Mucosa of gallbladder (tissue), 1 donor: Measurements from ENCODE around the gene SUFU. TPM values are rescaled to one million over a fixed set of nuclear protein-coding genes. Genes with fewer than 3 reads are reported as not detected.

ENCODE experiments used
- DNase-seq: peaks from one replicate; pipeline ENCODE4 v3.0.0-alpha.2; 2020; ENCODE audit warnings: low spot score
- total RNA-seq: library from RNA; stranded (reverse); gene quantifications from one replicate; pipeline ENCODE4 v1.2.1, GENCODE V29; 2021
- donor health status: DM: no; HTN: no; CAD: no.

The SUFU gene
- total RNA-seq, 1 donor from 2014 or later, result 18.3 TPM

GRCh38 chr10:102633848-102634247, 130.1 kb downstream of the SUFU start:
- DNase-seq, result no peak

- DNase-seq, result no peak
These were observed 130.9 kb downstream of the SUFU start for GRCh38 chr10:102634686-102635085.

- no peak for DNase-seq
These were observed 131.6 kb downstream of the SUFU start for GRCh38 chr10:102635377-102635776.

- DNase-seq, result no peak
These were observed 135.8 kb downstream of the SUFU start for GRCh38 chr10:102639537-102639936.

DNA sequence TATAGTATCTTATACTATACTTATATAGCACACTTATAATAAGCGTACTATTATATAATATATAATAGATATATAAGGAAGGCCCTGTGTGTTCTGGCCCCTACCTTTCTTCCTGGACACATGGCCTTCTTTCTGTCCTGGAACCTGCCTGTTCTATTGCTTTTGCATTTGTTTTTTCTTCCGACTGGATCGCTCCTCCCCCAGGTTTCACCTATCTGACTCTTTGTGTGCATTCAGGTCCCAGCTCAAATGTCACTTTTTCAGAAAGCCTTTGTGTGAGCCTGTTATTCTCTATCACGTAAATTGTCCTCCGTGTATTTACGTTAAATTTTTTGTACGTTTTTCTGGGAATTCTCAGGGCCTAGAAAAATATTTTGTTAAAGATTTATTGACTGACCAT, 137.6 kb downstream of the SUFU start:
- DNase-seq, result no peak

DNA sequence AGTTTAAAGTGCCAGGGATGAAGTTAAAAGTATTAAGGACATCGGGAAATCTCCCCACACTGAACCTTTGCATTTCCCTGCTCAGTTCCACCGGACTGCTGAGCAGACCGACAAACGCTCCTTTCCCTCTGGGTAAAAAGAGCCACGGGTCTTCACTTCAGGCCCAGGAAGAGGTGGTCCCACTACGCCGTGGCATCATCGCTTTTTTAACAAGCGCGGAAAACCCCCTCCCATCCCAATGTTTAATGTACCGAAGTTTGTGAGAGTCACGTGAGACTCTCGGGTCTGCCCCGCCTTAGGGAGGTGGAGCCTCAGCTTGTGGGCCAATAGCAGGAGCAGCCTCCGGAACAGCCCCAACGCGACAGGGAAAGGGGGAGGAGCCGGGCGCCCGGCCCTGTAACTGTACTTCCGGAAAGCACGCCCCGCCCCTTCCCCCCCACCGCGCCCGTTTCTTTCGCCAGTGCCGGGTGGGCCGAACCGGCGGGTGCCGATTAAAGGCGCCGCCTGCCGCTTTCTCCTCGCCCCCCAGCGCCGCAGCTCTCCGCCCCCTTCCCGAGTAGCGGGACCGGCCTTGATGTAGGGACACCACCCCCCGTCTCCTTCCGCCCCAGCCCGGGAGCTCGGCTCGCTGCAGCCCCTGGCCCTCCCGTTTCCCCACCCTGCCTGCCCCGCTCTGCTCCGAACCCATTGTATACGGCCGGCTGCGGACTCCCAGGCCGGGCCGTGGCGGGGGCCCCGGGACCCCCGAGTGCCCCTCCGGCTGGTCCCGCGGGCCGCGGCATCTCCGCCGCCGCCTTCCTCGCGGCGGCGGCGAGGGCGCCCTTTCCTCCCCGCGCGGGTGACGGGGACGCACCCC, 138.3 kb downstream of the SUFU start:
- peak; percentile 99 for DNase-seq

DNA sequence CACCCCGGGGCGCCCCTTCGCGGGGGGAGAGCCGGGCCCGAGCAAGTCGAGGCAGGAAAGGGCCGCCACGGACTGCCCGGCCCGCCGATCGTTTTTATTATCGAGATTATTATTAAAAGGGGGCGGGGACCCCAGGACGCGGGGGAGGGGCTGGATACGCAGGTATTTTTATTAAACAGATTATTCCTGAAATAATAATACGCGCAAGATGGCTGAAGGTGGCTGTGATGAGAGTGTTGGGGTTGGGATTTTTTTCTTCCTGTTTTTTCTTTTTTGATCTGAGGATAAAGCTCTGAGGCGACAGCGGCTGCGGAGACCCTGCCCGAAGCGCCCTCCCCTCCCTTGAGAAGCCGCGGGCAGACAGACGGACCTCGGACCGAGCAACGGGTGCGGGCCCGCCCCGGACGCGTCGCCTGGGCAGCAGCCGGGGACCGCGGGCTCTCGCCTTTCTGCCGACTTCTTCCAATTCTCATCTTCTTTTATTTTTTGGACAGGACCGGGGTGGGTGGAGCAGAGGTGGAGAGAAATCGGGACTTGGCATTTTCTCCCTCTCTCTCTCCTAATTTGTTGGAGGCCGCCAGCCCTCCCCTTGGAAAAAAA, 139.1 kb downstream of the SUFU start:
- peak; percentile 70 for DNase-seq

- DNase-seq, result peak; percentile 64
These were observed 139.7 kb downstream of the SUFU start for GRCh38 chr10:102643336-102644065.

- peak; percentile 36 for DNase-seq
These were observed 140.4 kb downstream of the SUFU start, which contains the start of gene TRIM8 for GRCh38 chr10:102644066-102644645. Gene TRIM8, plus strand, starts transcription at chr10:102644479. Its CDS starts 139 bp downstream, at chr10:102644618.

DNA sequence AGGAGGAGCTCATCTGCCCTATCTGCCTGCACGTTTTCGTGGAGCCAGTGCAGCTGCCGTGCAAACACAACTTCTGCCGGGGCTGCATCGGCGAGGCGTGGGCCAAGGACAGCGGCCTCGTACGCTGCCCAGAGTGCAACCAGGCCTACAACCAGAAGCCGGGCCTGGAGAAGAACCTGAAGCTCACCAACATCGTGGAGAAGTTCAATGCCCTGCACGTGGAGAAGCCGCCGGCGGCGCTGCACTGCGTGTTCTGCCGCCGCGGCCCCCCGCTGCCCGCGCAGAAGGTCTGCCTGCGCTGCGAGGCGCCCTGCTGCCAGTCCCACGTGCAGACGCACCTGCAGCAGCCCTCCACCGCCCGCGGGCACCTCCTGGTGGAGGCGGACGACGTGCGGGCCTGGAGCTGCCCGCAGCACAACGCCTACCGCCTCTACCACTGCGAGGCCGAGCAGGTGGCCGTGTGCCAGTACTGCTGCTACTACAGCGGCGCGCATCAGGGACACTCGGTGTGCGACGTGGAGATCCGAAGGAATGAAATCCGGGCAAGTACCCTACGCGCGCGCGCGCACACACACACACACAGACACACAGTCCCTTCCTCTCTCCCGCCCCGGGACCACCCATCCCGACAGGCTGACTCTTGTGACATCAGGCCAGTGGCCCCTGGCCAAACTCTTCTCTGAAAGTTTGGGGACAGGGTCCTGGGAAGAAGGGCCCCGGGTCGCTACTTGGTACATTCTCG, 141.0 kb downstream of the SUFU start:
- peak; percentile 79 for DNase-seq

DNA sequence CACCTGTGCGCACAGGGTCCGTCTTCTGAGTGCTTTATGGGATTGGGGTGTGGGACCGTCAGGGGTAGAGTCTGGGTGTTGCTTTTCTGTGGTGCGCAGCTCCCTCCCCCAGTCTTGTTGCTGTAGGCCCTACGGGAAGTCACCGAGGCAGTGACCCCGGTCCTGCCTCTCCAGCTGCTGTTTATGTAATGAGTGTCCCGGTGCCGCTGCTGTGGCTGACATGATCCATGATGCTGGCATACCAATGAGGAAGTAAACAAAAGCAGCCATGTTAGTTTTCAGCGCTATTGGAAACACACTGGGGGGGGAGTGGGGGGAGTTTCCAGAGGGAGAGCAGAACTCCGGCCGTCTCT, 141.6 kb downstream of the SUFU start:
- peak; percentile 83 for DNase-seq

DNA sequence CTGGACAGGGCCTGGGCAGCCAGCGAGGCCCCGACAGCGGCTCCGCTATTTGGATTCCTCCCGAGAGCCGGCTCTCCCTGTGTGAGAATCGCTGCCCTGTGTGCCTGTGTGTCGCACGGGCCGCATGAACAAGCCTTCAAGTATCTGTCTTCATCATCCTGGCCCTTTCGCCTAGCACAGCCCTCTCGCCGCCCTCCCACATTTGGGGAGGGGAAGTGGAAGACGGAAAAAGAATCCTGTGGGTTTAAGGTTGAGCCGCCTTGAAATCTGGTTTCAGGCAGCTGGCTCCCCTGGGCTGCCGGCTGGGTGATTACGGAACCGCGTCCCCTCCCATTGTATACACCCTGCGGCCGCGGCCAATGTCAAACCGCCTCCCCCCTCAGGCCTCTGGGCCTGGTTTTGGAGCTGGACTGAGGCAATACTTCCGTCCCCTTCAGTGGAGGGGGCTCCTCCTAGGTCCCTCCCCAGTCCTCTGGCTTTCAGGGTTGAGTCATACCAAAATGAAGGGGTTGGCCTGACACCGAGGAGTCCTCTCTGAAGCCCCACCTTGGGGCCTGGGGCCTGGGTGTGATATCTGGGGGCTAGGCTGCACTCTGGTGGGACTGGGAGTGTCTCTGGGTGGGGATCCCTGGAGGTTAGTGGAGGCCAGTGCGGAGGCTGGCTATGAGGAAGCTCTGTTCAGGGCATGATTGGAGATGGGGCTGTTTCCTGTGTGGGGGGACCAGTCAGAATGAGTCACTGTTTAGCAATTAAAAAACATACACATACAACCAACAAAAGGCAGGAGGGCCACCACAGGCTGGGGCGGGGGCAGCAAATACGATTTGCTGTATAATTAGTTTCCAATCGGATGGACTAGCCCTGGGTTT, 142.2 kb downstream of the SUFU start:
- peak; percentile 86 for DNase-seq

- no peak for DNase-seq
These were observed 143.1 kb downstream of the SUFU start for GRCh38 chr10:102646610-102647442.

GRCh38 chr10:102647443-102648268, 143.9 kb downstream of the SUFU start:
- DNase-seq, result no peak

GRCh38 chr10:102648269-102648888, 144.6 kb downstream of the SUFU start:
- no peak for DNase-seq

DNA sequence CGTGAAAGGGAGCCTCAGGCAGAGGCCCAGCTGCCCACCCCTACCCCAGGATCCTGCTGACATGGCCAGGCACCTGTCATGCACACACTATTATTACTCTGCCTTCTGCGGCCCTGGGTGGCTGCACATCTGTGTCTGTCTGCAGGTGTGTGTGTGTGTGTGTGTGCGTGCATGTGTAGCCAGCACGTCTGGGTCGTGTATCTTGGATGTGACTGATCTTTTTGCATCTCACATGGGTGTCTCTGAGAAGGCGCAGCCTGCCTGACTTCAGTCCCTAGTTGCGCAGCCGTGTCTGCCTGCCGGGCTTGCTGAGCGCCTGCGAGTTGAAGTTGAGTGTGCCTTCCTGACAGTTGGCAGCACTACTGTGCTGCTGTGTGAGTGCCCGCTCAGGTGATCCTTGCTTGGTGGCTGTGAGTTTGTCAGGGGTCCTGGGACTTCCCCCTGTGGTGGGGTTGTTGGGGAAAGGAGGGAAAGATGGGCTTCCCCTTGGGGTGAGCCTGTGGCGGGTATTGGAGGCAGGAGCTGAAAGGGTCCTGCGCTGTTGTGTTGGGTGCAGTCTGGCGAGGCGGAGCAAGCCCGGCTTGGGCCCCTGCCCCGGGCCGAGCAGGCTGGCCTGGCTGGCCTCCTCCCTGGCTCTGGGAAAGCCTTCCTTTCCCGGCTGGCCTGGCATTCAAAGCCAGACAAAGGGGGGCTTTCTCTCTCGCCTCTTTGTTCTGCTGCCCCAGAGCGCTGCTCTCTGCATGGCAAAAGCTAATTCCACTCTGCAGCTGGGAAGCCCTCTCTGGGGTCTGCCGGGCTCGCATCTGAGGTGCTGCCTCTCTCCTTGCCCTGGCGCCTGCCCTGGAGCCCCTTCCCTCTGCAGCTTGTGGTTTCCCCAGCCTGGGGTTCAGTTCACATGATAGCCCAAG, 145.4 kb downstream of the SUFU start:
- DNase-seq, result no peak
